Cardiac fibroblast (primary cell): ENCODE measurements around the gene RNF40.

Experiments
- DNase-seq, 2 donors: peaks; one replicate each; pipeline versions ENCODE4 v3.0.0 to v3.0.0-alpha.2; 2010; ENCODE audit warnings: low read depth in 2 of 2
- H3K4me3 ChIP-seq, 2 donors: replicated peaks in 1 of 2; 1 replicate in 1 of 2; 2 replicates in 1 of 2; pipeline ENCODE4 v1.5.1; 2011; ENCODE audit warnings: low read depth in 2 of 2, low read length in 2 of 2, mild to moderate bottlenecking in 2 of 2, moderate library complexity in 1 of 2
- CTCF ChIP-seq: IDR thresholded peaks from one replicate; pipeline ENCODE4 v1.5.1; 2011; ENCODE audit warnings: low read depth, mild to moderate bottlenecking, low read length, inconsistent platforms

RNF40 gene

GRCh38 chr16:30728899-30729672 lies 33.0 kb upstream of the RNF40 start:
- no peak for DNase-seq
- no peak for TF ChIP-seq CTCF
- no peak overlapping the region for H3K4me3 ChIP-seq

GRCh38 chr16:30731411-30731810 lies 30.7 kb upstream of the RNF40 start:
- DNase-seq: no peak
- no peak for TF ChIP-seq CTCF
- no peak overlapping the region for H3K4me3 ChIP-seq

GRCh38 chr16:30736995-30737793 lies 24.9 kb upstream of the RNF40 start:
- no peak for DNase-seq
- no peak for TF ChIP-seq CTCF
- no peak overlapping the region for H3K4me3 ChIP-seq

GRCh38 chr16:30737794-30738648 lies 24.1 kb upstream of the RNF40 start:
- no peak for TF ChIP-seq CTCF
- H3K4me3 ChIP-seq: no peak overlapping the region
- no peak for DNase-seq

- no peak overlapping the region for H3K4me3 ChIP-seq
- TF ChIP-seq CTCF: no peak
- no peak for DNase-seq
These were observed 22.9 kb upstream of the RNF40 start for GRCh38 chr16:30738984-30739951.
